Measurements from ENCODE around the gene STRIP2. TPM values are rescaled to one million over a fixed set of nuclear protein-coding genes. Genes with fewer than 3 reads are reported as not detected.

Gene STRIP2
- polyA plus RNA-seq, 1 donor from 2014 or later, result 7.4 TPM

- no peak overlapping the region for H3K4me2 ChIP-seq (ENCODE audit: low read length)
- no peaks in the 10 kb centered on the region for H3K9me3 ChIP-seq (ENCODE audit: low read length)
- H3K4me3 ChIP-seq (ENCODE audit: low read length), result no peak overlapping the region
- no peaks in the 10 kb centered on the region for H3K27me3 ChIP-seq (ENCODE audit: insufficient read depth, low read depth, low read length)
- H3K79me2 ChIP-seq (replicated peaks; ENCODE audit: insufficient read depth, low read length), result no peaks in the 10 kb centered on the region
- H2AFZ ChIP-seq (ENCODE audit: low read depth, low read length), result no peak overlapping the region
- H3F3A ChIP-seq (ENCODE audit: insufficient read depth, low read length, poor library complexity, severe bottlenecking), result no peaks in the 10 kb centered on the region
- H4K20me1 ChIP-seq (ENCODE audit: insufficient read depth), result no peaks in the 10 kb centered on the region
- H3K9me2 ChIP-seq (ENCODE audit: insufficient read depth, low read length), result no peaks in the 10 kb centered on the region
- H3K27ac ChIP-seq (ENCODE audit: low read length), result no peak overlapping the region
- no peak overlapping the region for H3K9ac ChIP-seq (ENCODE audit: low read length)
- no peaks in the 10 kb centered on the region for H3K36me3 ChIP-seq (ENCODE audit: insufficient read depth, low read length)
- TF ChIP-seq REST (IDR thresholded peaks at IDR 0.05; ENCODE audit: borderline replicate concordance) (no peak), MXI1 (conservative IDR thresholded peaks at IDR 0.05; ENCODE audit: poor library complexity, severe bottlenecking) (no peak), EP300 (conservative IDR thresholded peaks at IDR 0.05; ENCODE audit: poor library complexity, severe bottlenecking) (no peak), CTCF (IDR thresholded peaks at IDR 0.05; ENCODE audit: poor library complexity, severe bottlenecking) (no peak), EZH2 (IDR thresholded peaks at IDR 0.05; ENCODE audit: borderline replicate concordance, insufficient read depth, low read length, poor library complexity, severe bottlenecking) (no peak), TAF1 (IDR thresholded peaks at IDR 0.05; ENCODE audit: low read depth) (no peak), POLR2AphosphoS5 (IDR thresholded peaks at IDR 0.05) (no peak), RAD21 (conservative IDR thresholded peaks at IDR 0.05) (no peak), SMC3 (conservative IDR thresholded peaks at IDR 0.05; ENCODE audit: poor library complexity) (no peak)
Measured at GRCh38 chr7:129536323-129536722, 102.1 kb downstream of the STRIP2 start.

Small RNA genes within 50 kb of the gene (small RNA-seq; reads per million reads assigned to genes)
- gene AC009244.1 (0 reads per million in 3 experiments), gene RNU1-72P (0.03 to 0.58 (median 0.16) reads per million in 3 experiments), gene SNRPGP3 (0 reads per million in 3 experiments)

Other genes with a start within 250 kb of the STRIP2 start
- gene SMO, start 245.8 kb upstream of the STRIP2 start, polyA plus RNA-seq, result 8.8 and 14.7 TPM in 2 replicates
- gene AHCYL2, start 209.4 kb upstream of the STRIP2 start, polyA plus RNA-seq, result 38.8 and 39.9 TPM in 2 replicates
- gene SMKR1, start 68.1 kb downstream of the STRIP2 start, polyA plus RNA-seq, result 3.4 and 8.5 TPM in 2 replicates
- gene NRF1, start 177.3 kb downstream of the STRIP2 start, polyA plus RNA-seq, result 13.2 and 22.8 TPM in 2 replicates

Measured in neural cell (in vitro differentiated cells).